Measurements from ENCODE around the gene BASP1.
"Not testable (repeated sequence)": the region's sequence is repeated elsewhere in the genome, so short reads cannot be mapped to it uniquely, and the experiment has no call there.

Gene BASP1

DNA sequence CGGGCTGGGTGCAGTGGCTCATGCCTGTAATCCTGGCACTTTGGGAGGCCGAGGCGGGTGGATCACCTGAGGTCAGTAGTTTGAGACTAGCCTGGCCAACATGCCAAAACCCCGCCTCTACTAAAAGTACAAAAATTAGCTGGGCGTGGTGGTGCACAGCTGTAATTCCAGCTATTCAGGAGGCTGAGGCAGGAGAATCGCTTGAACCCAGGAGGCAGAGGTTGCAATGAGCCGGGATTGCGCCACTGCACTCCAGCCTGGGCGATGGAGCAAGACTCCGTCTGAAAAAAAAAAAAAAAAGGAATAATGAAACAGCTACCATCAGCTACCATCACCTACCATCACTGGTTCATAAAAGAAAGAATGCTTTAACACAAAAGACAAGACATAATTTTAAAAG is 25.9 kb upstream of the BASP1 start:
- not testable (repeated sequence) for DNase-seq (ENCODE audit: low read depth in 3 of 3)

GRCh38 chr5:17192191-17192590 is 25.2 kb upstream of the BASP1 start:
- no peak for DNase-seq (ENCODE audit: low read depth in 3 of 3)

GRCh38 chr5:17196024-17196423 is 21.4 kb upstream of the BASP1 start:
- no peak for DNase-seq (ENCODE audit: low read depth in 3 of 3)

DNA sequence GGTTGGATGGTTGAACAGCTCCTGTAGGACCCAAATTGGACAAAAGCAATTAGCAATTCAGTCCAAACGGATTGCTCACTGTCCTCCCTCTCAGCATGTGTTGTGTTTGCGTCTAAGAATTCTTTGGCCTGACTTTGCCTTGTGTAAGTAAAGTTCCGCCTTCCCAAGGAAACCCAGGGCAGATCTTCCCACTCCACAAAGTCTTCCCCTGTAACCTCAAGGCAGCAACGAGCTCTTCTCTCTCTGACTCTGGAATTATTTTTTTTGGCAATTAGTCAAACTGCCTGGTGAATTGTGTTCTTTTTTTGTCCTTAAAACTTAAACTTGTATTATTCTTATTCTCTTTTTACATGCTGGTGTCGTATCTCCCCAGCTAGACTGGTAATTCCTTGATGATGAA is 20.7 kb upstream of the BASP1 start:
- no peak for DNase-seq (ENCODE audit: low read depth in 3 of 3)

DNA sequence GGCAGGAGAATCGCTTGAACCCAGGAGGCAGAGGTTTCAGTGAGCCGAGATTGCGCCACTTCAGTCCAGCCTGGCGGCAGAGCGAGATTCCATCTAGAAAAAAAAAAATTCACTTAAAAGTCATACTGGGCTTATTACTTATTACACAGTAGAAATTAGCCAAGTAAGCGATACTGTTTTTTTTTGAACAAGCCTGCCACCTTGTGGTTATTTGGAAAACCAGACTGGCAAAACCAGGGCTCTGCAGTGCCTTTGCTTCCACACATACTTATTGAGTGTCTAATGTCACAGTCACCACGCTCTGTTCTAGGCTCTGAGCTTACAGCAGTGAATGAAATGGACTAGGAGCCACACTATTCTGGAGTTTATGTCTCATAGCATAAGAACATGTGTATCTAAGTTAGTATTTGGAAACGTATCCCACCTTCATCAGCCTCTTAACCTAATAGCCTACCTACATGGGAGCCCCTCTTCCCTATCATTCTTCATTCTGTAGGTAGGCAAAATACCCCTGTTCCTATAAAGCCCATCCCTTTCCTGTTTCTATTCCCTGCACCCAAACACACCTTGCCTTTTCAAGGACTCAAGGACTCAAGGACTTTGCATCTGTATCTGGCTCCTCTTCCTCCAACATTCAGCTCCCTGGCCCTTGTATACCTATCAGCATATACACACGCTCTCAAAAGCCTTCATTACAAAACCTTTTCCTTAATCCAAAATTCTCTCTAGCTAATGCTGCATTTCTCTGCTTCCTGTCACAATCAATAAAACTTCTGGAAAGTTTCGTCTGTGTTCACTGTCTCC is 13.9 kb upstream of the BASP1 start:
- no peak for DNase-seq (ENCODE audit: low read depth in 3 of 3)

DNA sequence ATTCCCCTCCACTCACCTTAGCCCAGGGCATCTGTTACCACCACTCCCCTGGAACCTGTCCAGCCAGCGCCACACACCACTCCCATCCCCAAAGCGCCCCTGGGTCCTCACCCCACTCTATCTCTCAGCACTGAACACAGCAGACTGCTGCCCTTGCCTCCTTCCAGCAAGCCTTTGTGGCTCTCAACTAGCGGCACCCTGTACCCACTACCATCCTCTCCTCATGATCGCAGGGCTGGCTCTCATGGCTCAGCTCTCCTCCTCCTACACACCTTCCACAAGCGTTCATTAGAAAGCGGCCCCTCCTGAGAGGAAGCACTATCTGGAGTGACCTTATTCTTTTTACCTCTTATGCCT is 13.3 kb upstream of the BASP1 start:
- no peak for DNase-seq (ENCODE audit: low read depth in 3 of 3)

- DNase-seq (ENCODE audit: low read depth in 3 of 3) = no peak
Measured at GRCh38 chr5:17206021-17206420, 11.4 kb upstream of the BASP1 start.

DNA sequence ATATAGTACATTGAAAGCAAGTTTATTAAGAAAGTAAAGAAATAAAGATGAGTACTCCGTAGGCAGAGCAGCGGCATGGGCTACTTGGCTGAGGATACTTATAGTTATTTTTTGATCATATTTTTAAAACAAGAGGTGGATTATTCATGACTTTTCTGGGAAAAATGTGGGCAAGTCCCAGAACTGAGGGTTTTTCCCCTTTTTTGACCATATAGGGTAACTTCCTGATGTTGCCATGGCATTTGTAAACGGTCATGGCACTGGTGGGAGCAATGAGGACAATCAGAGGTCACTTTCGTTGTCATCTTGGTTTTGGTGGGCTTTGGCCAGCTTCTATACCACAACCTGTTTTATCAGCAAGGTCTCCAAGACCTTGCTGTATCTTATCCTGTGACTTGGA is 5.2 kb upstream of the BASP1 start:
- no peak for DNase-seq (ENCODE audit: low read depth in 3 of 3)

DNA sequence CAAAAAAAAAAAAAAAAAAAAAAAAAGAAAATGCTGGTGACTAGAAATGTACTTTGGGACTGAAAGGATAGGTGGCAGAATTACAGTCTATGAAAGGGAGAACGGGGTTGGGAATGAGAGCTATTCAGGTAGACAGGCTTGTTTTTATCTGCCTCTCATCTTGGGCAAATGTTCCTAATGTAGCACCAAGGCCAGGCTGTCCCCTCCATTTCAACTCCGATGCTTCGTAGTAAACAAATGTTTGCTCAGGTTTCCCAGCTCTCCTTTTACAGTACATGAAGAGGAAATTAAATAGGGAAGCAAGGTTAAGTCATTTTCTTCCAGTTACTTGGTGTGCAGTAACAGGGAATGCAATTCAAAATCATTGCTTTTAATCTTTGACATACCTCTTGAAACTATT is 4.4 kb upstream of the BASP1 start:
- no peak for DNase-seq (ENCODE audit: low read depth in 3 of 3)

GRCh38 chr5:17213938-17214337 is 3.5 kb upstream of the BASP1 start:
- DNase-seq (ENCODE audit: low read depth in 3 of 3) = no peak

GRCh38 chr5:17214893-17215292 is 2.5 kb upstream of the BASP1 start:
- DNase-seq (ENCODE audit: low read depth in 3 of 3) = no peak

GRCh38 chr5:17215361-17215760 is 2.1 kb upstream of the BASP1 start:
- no peak for DNase-seq (ENCODE audit: low read depth in 3 of 3)

- peak in 2 of 3 donors; percentile 25 to 41 for DNase-seq (ENCODE audit: low read depth in 3 of 3)
Measured at GRCh38 chr5:17216176-17216973, 1.1 kb upstream of the BASP1 start.

- DNase-seq (ENCODE audit: low read depth in 3 of 3) = no peak
Measured at GRCh38 chr5:17216974-17217492, 398 bp upstream of the BASP1 start.

- DNase-seq (ENCODE audit: low read depth in 3 of 3) = no peak
Measured at GRCh38 chr5:17218353-17219005, 1.0 kb downstream of the BASP1 start.

GRCh38 chr5:17219006-17219422 is 1.6 kb downstream of the BASP1 start:
- no peak for DNase-seq (ENCODE audit: low read depth in 3 of 3)

DNA sequence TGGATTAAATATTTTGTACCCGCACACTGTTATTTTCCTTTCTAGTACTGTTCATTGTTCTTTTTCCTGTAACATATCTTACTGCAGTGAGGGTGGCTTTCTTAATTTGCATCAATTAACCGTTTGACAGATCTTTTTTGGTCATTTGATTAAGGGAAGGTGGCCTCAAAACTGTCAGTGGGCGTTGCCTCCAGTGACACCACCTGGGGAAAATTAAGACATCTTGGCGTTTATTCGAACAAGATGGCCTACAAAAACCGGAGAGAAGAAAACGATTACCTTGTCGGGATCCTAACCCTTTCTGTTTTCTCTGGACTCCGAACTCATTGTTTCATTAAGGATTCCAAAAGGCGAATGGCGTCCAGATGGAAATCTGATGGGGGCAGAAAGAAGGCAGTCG is 2.0 kb downstream of the BASP1 start:
- no peak for DNase-seq (ENCODE audit: low read depth in 3 of 3)

DNA sequence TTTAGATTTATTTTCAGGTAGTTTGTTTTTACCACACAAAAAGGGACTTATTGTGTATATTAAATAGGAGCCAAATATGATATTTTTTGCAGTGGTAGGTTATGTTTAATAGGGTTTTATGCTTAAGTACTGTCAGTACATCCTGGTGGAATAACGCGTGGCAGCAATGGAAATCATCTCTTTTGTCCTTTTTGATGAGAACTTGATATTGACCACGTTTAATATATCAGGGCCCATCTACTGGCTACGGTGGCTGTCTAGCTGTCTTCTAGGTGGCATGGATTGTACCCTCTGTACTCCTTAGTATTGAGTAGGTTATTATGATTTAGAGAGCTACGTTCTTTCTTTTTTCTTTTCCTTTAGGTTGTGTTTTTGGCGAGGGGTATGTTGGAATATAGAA is 2.6 kb downstream of the BASP1 start:
- no peak for DNase-seq (ENCODE audit: low read depth in 3 of 3)

DNA sequence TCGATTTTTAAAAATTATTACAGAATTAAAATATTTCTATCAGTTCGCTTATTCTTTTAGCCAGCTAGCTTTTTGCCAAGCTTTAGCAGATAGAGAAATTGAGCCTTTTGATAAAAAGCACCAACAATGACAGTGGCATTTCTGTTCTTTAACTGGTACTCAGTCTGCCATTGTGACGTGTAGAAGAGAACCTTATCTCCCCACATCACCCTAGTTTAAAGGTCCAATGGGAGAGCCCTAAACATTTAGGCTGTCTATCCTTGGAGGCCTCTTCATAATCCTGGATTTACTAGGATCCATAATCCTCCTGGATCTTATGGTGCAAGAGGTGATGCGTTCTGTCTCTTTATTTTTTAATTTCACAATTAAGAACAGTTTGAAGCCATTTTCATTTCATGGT is 3.0 kb downstream of the BASP1 start:
- DNase-seq (ENCODE audit: low read depth in 3 of 3) = no peak

DNA sequence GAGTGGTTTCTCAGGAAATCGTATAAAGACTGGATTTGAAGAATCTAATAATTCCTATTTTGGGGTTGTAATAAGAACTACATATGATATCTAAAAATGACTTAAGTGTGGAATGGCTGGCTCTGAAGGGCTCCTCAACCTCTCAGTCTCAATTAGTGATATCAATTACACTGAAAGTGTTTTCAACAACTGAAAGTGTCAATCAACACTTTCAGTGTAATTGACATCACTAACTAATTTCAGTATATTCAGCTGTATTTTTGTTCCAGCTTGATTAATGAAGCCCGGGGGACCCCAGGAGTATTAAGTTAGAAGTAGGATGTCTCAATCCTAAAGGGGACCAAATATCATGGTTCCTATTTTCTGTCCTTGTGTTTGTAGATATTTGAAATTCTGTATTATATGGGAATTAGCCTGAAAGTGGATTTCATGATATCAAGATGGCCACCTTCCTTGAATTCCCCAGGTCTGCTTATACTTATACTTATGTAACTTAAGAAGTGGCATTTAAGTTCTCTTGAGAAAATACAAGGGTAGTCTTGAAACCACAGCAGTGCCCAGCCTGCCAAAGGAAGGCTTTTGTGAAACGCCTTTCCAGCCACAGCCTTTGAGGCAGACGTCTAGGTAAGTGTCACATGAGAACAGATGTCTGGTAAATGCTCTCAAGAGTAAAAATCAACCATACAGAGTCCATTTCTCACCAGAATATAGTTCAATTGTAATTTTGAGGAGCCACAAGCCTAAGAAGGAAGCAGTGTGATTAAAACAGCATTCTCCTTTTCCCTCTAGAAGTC is 4.6 kb downstream of the BASP1 start:
- no peak for DNase-seq (ENCODE audit: low read depth in 3 of 3)

DNA sequence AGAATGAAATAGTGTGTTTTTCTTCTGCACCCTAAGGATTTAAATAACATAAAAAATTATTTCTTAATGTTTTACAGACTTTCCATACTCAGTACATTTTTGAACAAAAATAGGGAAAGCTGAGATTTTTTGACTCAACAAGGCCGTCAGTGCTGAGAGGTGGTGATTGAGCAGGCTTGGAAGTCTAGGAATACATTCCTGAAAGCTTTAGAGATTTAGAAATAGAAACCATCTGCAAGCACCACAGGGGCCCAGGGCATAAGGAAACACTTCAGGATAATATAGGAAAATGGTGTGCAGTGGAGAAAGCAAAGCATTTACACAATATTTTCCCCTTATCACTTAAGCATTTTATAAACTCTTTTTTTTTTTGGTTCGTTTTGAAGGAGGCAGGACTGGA is 5.2 kb downstream of the BASP1 start:
- DNase-seq (ENCODE audit: low read depth in 3 of 3) = no peak

Data from stimulated activated CD4-positive, alpha-beta T cell treated with anti-CD3 and anti-CD28 coated beads, TNF-alpha, amount 100 ng/mL, for 48 hours (primary cell).